Astrocyte (in vitro differentiated cells and primary cell): Measurements from ENCODE around the gene TMEM203. TPM values are rescaled to one million over a fixed set of nuclear protein-coding genes. Genes with fewer than 3 reads are reported as not detected.

ENCODE experiments used
- DNase-seq: peaks from one replicate; pipeline ENCODE4 v3.0.0-alpha.2; 2010; ENCODE audit warnings: low read depth
- FAIRE-seq: peaks from 2 replicates; lab custom pipeline; 2011; peaks lifted over from hg19 to GRCh38; lab: Jason Lieb, UNC
- H2AFZ ChIP-seq: 2 replicates; pipeline ENCODE4 v1.6.0; 2012; ENCODE audit warnings: low read depth, low read length, inconsistent platforms
- H3K27ac ChIP-seq: 2 replicates; pipeline ENCODE4 v1.5.1; 2011; ENCODE audit warnings: low read depth, low read length, inconsistent platforms
- H3K27me3 ChIP-seq: 2 replicates; pipeline ENCODE4 v1.6.0; 2011; ENCODE audit warnings: low read length, inconsistent platforms; ENCODE audit not compliant: insufficient read depth
- H3K36me3 ChIP-seq: 2 replicates; pipeline ENCODE4 v1.5.1; 2011; ENCODE audit warnings: low read length, inconsistent platforms; ENCODE audit not compliant: insufficient read depth
- H3K4me1 ChIP-seq: 2 replicates; pipeline ENCODE4 v1.5.1; 2011; ENCODE audit warnings: low read length, inconsistent platforms; ENCODE audit not compliant: insufficient read depth
- H3K4me2 ChIP-seq: 2 replicates; pipeline ENCODE4 v1.6.0; 2012; ENCODE audit warnings: low read length, inconsistent platforms
- H3K4me3 ChIP-seq: 2 replicates; pipeline ENCODE4 v1.5.1; 2011; ENCODE audit warnings: low read depth, mild to moderate bottlenecking, low read length, inconsistent platforms; ENCODE audit not compliant: insufficient read depth
- H3K79me2 ChIP-seq: 2 replicates; pipeline ENCODE4 v1.6.0; 2012; ENCODE audit warnings: mild to moderate bottlenecking, low read length, inconsistent platforms; ENCODE audit not compliant: insufficient read depth
- H3K9ac ChIP-seq: 2 replicates; pipeline ENCODE4 v1.6.0; 2012; ENCODE audit warnings: mild to moderate bottlenecking, low read length, inconsistent platforms
- H3K9me3 ChIP-seq: 2 replicates; pipeline ENCODE4 v1.5.1; 2012; ENCODE audit warnings: low read depth, mild to moderate bottlenecking, low read length, inconsistent platforms; ENCODE audit not compliant: insufficient read depth
- H4K20me1 ChIP-seq: 2 replicates; pipeline ENCODE4 v1.6.0; 2012; ENCODE audit warnings: low read length, inconsistent platforms; ENCODE audit not compliant: insufficient read depth
- H3K27ac Mint-ChIP-seq: one replicate; pipeline ENCODE4 v1.8.0; 2021; ENCODE audit warnings: mild to moderate bottlenecking, mixed read lengths; ENCODE audit not compliant: unreplicated experiment
- H3K27me3 Mint-ChIP-seq: one replicate; pipeline ENCODE4 v1.8.0; 2021; ENCODE audit warnings: low read depth, mixed read lengths; ENCODE audit not compliant: unreplicated experiment
- H3K36me3 Mint-ChIP-seq: one replicate; pipeline ENCODE4 v1.8.0; 2021; ENCODE audit warnings: low read depth, mixed read lengths; ENCODE audit not compliant: unreplicated experiment
- H3K4me1 Mint-ChIP-seq: one replicate; pipeline ENCODE4 v1.8.0; 2021; ENCODE audit warnings: low read depth, mixed read lengths; ENCODE audit not compliant: unreplicated experiment
- H3K4me3 Mint-ChIP-seq: one replicate; pipeline ENCODE4 v1.8.0; 2021; ENCODE audit warnings: mild to moderate bottlenecking, moderate library complexity, mixed read lengths; ENCODE audit not compliant: unreplicated experiment
- H3K9me3 Mint-ChIP-seq: one replicate; pipeline ENCODE4 v1.8.0; 2021; ENCODE audit warnings: mild to moderate bottlenecking, mixed read lengths; ENCODE audit not compliant: unreplicated experiment
- EZH2 ChIP-seq: IDR thresholded peaks from 2 replicates; pipeline ENCODE4 v1.6.1; 2012; ENCODE audit warnings: mild to moderate bottlenecking, low read length, inconsistent platforms; ENCODE audit not compliant: insufficient read depth
- total RNA-seq: library from RNA; stranded (reverse); gene quantifications from 2 replicates; pipeline ENCODE4 v1.2.1, GENCODE V29; 2021
- TF ChIP-seq, protein P1 (sequence below): IDR thresholded peaks from 2 replicates; pipeline ENCODE4 v1.5.1; 2011; ENCODE audit warnings: low read depth, mild to moderate bottlenecking, inconsistent platforms, low read length, moderate library complexity; ENCODE audit not compliant: insufficient read depth

TMEM203 gene
- total RNA-seq, 1 donor from 2014 or later: 28.7 TPM

GRCh38 chr9:137180491-137180890 is 25.0 kb downstream of the TMEM203 start:
- TF ChIP-seq EZH2: no peak
- TF ChIP-seq, protein P1, sequence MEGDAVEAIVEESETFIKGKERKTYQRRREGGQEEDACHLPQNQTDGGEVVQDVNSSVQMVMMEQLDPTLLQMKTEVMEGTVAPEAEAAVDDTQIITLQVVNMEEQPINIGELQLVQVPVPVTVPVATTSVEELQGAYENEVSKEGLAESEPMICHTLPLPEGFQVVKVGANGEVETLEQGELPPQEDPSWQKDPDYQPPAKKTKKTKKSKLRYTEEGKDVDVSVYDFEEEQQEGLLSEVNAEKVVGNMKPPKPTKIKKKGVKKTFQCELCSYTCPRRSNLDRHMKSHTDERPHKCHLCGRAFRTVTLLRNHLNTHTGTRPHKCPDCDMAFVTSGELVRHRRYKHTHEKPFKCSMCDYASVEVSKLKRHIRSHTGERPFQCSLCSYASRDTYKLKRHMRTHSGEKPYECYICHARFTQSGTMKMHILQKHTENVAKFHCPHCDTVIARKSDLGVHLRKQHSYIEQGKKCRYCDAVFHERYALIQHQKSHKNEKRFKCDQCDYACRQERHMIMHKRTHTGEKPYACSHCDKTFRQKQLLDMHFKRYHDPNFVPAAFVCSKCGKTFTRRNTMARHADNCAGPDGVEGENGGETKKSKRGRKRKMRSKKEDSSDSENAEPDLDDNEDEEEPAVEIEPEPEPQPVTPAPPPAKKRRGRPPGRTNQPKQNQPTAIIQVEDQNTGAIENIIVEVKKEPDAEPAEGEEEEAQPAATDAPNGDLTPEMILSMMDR: no peak
- no peak overlapping the region for H3K27ac Mint-ChIP-seq
- Histone ChIP-seq H3K4me1 (no peaks in the 10 kb centered on the region), H3K79me2 (peaks cover 6% of the 10 kb centered on the region), H2AFZ (no peak overlapping the region), H3K27me3 (no peaks in the 10 kb centered on the region), H4K20me1 (peaks cover 27% of the 10 kb centered on the region), H3K4me2 (no peak overlapping the region), H3K36me3 (peaks cover 5% of the 10 kb centered on the region), H3K27ac (no peak overlapping the region), H3K9me3 (no peaks in the 10 kb centered on the region), H3K4me3 (no peak overlapping the region), H3K9ac (no peak overlapping the region)
- peaks cover 15% of the 10 kb centered on the region for H3K36me3 Mint-ChIP-seq
- no peak for FAIRE-seq
- no peak for DNase-seq
- no peaks in the 10 kb centered on the region for H3K27me3 Mint-ChIP-seq
- H3K4me1 Mint-ChIP-seq: no peaks in the 10 kb centered on the region
- no peaks in the 10 kb centered on the region for H3K9me3 Mint-ChIP-seq
- no peak overlapping the region for H3K4me3 Mint-ChIP-seq

GRCh38 chr9:137179761-137180160 is 25.7 kb downstream of the TMEM203 start:
- H2AFZ ChIP-seq: no peak overlapping the region
- TF ChIP-seq, protein P1: no peak
- no peak for TF ChIP-seq EZH2
- H4K20me1 ChIP-seq: peaks cover 27% of the 10 kb centered on the region
- peaks cover 5% of the 10 kb centered on the region for H3K36me3 ChIP-seq
- no peak overlapping the region for H3K4me3 Mint-ChIP-seq
- H3K9me3 ChIP-seq: no peaks in the 10 kb centered on the region
- no peak overlapping the region for H3K27ac Mint-ChIP-seq
- FAIRE-seq (no peak), DNase-seq (no peak)
- H3K4me3 ChIP-seq: no peak overlapping the region
- H3K27me3 ChIP-seq: no peaks in the 10 kb centered on the region
- H3K27ac ChIP-seq: no peak overlapping the region
- H3K4me1 ChIP-seq: no peaks in the 10 kb centered on the region
- H3K27me3 Mint-ChIP-seq: no peaks in the 10 kb centered on the region
- H3K9me3 Mint-ChIP-seq: no peaks in the 10 kb centered on the region
- H3K4me1 Mint-ChIP-seq: no peaks in the 10 kb centered on the region
- no peak overlapping the region for H3K9ac ChIP-seq
- H3K36me3 Mint-ChIP-seq: peaks cover 15% of the 10 kb centered on the region
- H3K79me2 ChIP-seq: no peaks in the 10 kb centered on the region
- H3K4me2 ChIP-seq: no peak overlapping the region

DNA sequence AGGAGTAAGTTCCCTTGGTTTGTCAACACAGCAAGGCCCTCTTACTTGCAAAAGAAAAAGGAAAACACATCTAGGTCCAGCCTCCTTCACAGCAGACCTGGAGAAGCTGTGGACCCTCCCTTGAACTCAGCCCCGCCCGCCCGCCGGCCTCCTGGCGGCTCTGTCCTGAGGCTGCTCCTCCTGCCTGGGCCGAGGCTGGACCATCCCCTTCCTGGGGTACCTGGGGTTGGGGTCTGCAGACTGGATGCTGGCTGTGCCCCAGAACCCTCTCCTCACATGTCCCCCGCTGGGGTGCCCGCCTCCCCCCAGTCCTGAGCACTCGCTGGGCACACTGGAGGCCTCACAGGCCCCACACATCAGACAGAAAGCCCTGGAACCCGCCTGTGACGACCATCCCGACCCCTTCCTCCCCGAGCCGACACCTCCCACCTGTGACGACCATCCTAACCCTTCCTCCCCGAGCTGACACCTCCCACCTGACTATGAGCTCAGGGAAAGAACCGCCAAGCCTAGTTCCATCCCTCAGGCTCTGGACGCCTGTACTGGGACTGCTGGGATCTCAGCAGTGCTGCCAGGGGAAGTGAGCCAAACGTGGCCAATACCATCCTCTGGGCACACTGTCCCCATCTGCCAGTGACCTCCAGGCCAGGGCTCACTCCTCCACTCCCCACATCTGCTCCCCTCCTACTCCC is 26.4 kb downstream of the TMEM203 start:
- no peaks in the 10 kb centered on the region for H3K79me2 ChIP-seq
- DNase-seq: no peak
- no peak overlapping the region for H3K4me3 Mint-ChIP-seq
- H3K9me3 Mint-ChIP-seq: no peaks in the 10 kb centered on the region
- H3K36me3 Mint-ChIP-seq: peaks cover 15% of the 10 kb centered on the region
- H3K9ac ChIP-seq: no peak overlapping the region
- H3K27me3 ChIP-seq: no peaks in the 10 kb centered on the region
- no peak overlapping the region for H3K27ac ChIP-seq
- peak overlapping the region; percentile 58 for H3K27ac Mint-ChIP-seq
- H2AFZ ChIP-seq: no peak overlapping the region
- peaks cover 25% of the 10 kb centered on the region for H4K20me1 ChIP-seq
- H3K9me3 ChIP-seq: no peaks in the 10 kb centered on the region
- H3K36me3 ChIP-seq: peaks cover 5% of the 10 kb centered on the region
- H3K27me3 Mint-ChIP-seq: no peaks in the 10 kb centered on the region
- TF ChIP-seq, protein P1: no peak
- TF ChIP-seq EZH2: no peak
- no peaks in the 10 kb centered on the region for H3K4me1 Mint-ChIP-seq
- no peaks in the 10 kb centered on the region for H3K4me1 ChIP-seq
- H3K4me3 ChIP-seq: no peak overlapping the region
- FAIRE-seq: no peak
- H3K4me2 ChIP-seq: no peak overlapping the region
